Right ventricle myocardium inferior (tissue), 1 donor: ENCODE measurements around the gene TNFAIP8L3. TPM values are rescaled to one million over a fixed set of nuclear protein-coding genes. Genes with fewer than 3 reads are reported as not detected.

Experiments
- ATAC-seq: fragments of 200-7000 bp; cut with Tn5 transposase; one replicate; pipeline ENCODE4 v1.9.1; 2020; ENCODE audit warnings: mild to moderate bottlenecking, moderate library complexity
- DNase-seq: peaks from one replicate; pipeline ENCODE4 v3.0.0; 2021; ENCODE audit errors: missing footprints
- intact Hi-C: fragments of 100-400 bp; cut with DNase I; formaldehyde crosslinking; loops from one replicate; pipeline ENCODE4 v1.11.0; 2022
- total RNA-seq: library from RNA; stranded (reverse); fragmentation: NEBNext Ultra II Directional; extraction: Animal tissue kit (Norgen Biotek cat#: 25700); gene quantifications from one replicate; pipeline ENCODE4 v1.2.1, GENCODE V29; 2021
- donor health status: DM: no; HTN: yes; CAD: no; lungs with severe emphysema.

TNFAIP8L3 gene
- total RNA-seq, 1 donor from 2014 or later = 8.5 TPM

DNA sequence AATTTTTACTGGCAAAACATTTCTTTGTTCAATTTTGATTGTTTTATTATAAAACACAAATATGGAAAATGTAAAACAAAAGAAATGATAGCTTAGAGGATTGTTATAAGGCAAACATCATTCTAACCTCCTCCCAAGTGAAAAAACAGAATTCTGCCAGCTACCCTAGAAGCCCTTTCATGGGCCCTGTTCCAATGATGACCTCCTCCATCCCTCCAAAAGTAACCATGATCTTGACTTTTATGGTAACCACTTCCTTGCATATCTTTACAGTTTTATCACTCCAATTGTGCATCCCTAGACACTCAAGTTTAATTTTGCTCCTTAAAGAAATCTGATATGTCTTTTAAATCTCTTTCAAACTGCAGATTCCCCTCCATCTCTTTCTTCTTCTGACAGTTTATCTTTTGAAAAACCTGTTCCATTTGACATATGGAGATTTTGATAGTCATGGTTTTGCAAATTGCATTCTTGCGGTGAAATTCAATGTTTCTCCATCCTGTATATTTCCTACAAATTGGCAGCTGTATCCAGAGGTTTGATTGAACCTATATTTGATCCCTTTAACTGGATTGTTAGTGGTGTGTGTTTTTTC, 27.0 kb upstream of the TNFAIP8L3 start:
- intact Hi-C loops = no loop called here
- ATAC-seq (no peak), DNase-seq (no peak)

DNA sequence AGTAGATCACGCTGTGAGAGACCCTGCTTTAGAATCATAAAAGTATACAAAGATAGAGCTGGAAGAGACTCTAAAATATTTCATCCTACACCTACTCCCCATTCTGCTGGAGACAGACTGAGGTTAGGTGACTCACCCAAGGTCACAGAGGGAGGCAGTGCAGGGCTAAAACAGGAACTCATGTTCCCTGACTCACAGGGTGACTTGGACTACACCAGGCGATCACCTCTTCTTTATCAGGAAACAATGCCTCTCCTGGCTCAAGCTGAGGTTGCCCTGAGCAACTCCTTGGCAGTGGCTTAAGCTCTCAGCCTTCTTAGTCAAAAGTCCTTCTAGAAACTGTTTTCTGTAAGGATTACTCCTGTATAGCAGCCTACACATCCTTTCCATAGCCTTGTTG, 26.4 kb upstream of the TNFAIP8L3 start:
- DNase-seq (no peak), ATAC-seq (no peak)
- intact Hi-C loops = no loop called here

GRCh38 chr15:51119120-51119519, 24.4 kb upstream of the TNFAIP8L3 start:
- no peak for DNase-seq
- intact Hi-C loops = no loop called here
- no peak for ATAC-seq

GRCh38 chr15:51117270-51117669, 22.6 kb upstream of the TNFAIP8L3 start:
- ATAC-seq = no peak
- DNase-seq = no peak
- intact Hi-C loops = no loop called here

DNA sequence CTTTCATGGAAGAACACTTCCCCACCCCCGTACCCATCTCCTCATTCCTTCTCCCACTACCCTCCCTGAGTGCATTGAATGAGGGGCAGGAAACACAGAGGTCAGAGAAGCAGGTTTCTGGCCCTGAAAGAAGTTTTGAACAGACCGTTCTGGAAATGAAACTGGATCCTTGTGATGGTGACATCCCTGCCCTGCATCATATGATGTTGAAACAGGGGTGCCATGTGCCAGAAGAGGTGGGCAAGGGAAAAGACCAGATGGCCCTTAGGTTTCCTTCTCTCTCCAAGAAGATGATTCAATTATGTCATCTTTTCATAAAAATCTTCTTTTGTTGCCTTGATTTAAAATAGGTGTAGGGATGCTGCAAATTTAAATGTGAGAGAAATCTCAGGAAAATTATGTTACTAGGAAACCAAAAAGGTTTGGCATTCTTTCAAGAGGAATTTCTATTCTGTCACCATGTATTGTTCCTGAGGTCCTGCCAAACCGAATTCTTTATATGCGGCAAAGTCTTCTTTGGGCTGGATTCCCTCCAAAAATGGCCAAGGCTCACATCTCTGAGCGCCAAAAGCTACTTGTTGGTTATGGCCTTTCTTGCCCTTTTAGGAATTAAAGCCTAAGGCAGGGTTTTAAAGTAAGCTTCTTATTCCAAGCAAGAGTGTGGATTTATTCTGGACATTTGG, 19.9 kb upstream of the TNFAIP8L3 start:
- ATAC-seq = no peak
- intact Hi-C loops = no loop called here
- DNase-seq = no peak

GRCh38 chr15:51112078-51112477, 17.4 kb upstream of the TNFAIP8L3 start:
- DNase-seq (no peak), ATAC-seq (peak; percentile 63)
- intact Hi-C loops = no loop called here

DNA sequence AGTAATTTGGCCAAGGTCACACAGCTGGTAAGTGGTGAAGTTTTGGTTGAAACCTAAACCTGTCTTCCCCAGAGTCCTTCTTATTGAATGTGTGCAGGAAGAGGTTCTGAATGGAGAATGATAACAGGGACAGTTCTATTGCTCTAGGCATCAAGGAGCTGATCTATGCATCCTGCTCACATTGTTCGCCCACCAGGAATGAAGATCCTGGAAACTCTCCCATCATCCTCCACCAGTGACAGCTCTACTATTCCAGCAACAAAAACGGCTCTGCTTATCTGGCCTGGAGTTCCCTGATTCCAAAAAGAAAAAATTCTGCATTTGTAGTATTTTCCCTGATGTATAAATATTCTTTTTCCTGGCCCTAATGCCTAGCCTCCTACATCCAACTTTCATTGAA, 16.4 kb upstream of the TNFAIP8L3 start:
- DNase-seq = no peak
- ATAC-seq = no peak
- intact Hi-C loops = no loop called here

- DNase-seq (no peak), ATAC-seq (no peak)
- intact Hi-C loops = no loop called here
Measured at GRCh38 chr15:51110171-51110570, 15.5 kb upstream of the TNFAIP8L3 start.

DNA sequence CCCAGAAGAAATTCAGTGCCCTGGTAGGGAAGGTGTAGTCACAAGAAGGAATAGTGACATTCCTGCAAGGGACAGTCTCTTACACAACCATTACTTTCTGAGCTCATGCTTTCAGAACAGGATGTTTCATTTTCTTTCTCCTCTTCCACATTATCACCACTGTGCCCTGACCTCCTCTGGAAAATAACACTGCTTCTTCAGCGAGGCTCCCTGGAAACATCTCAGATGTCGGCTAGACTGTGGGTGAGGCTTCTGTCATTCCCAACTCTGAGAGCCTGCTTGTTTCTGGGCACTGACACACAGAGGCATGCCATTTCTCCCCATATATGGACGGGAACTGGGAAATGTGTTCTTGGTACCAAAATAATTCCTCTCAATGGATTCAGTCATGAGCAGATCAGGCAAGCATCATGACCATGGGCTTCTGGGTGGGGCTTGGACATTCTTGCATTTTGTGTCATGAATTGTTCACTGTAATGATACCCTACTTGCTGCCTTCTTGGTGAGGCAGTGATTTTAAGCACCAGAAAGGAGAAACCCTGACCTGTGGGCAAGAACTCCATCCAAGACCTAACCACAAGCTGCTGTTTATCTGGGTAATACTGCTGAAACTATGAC, 14.3 kb upstream of the TNFAIP8L3 start:
- DNase-seq = no peak
- ATAC-seq = peak; percentile 26
- intact Hi-C loops = no loop called here

GRCh38 chr15:51107612-51108011, 12.9 kb upstream of the TNFAIP8L3 start:
- intact Hi-C loops = no loop called here
- DNase-seq (no peak), ATAC-seq (no peak)

GRCh38 chr15:51106481-51106880, 11.8 kb upstream of the TNFAIP8L3 start:
- DNase-seq = no peak

DNA sequence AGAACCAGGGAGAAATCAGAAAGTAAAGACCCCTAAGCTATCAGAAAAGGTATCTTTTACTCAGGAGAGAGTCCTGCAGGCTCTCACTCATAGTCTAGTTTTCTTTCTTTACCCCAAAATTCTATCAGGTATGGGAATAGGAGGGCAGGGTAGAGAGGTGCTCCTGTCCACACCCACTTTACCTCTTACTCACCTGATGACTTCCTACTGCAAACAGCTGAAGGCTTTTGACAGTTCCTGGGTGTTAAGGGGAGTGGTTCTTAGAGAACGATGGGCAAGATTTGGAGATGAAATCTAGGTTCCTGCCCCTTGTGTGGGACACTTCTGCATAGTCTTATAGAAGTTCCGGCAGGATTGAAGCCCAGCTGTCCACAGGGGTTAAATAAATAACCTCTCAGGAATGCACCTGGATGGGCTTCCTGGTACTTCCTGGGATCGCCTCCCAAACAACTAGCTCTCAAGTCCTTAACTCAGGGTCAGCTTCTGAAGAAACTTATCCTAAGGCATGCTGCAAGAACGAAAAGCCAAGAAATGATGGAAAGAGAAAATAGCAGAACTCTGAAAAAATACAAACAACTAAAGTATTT, 10.8 kb upstream of the TNFAIP8L3 start:
- DNase-seq = no peak
- intact Hi-C loops = no loop called here
- no peak for ATAC-seq

More at GRCh38 chr15:51106481-51106880, 11.8 kb upstream of the TNFAIP8L3 start:
- no peak for ATAC-seq
- intact Hi-C loops = no loop called here

DNA sequence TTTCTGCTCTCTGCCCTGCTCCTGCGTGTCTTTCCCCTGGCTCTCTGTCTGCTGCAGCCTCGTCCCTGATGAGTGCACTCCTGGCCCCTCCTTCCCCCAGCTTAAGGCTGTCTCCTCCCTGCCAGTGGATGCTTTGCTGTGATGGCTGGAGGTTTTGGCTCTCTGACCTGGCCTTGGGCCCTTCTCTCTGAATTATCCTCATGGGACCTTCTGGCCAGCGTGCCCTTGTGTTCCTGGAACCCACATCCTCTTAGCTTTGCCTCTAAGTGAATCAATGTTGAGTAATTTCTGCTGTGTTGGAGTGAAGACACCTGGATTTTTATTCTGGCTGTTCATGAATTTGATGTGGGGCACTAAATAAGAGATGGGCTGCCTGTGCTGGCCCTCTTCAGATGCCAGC, 9.8 kb upstream of the TNFAIP8L3 start:
- ATAC-seq (peak; percentile 92), DNase-seq (peak; percentile 75)
- intact Hi-C loops = no loop called here

DNA sequence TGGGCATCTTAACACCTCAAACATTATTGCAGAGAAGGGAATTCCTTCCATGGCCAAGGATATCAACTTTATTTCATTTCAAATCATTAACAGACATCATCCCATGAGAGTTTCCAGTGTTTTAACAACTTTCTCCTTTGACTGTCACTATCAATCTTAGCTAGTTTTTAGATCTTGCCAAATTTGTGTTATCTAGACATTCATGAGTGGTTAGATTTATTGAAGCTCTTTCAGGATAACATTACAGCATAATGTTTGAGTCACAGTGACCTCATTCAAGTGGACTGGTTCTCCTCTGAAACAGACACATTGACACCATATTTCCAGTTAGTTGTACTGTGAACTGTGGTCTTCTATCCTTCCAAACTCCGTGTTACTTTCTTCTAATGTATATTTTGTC, 8.6 kb upstream of the TNFAIP8L3 start:
- intact Hi-C loops = no loop called here
- ATAC-seq = no peak
- DNase-seq = no peak

- no peak for ATAC-seq
- intact Hi-C loops = no loop called here
- no peak for DNase-seq
Measured at GRCh38 chr15:51100785-51101489, 6.2 kb upstream of the TNFAIP8L3 start.

- intact Hi-C loops = no loop called here
Measured at GRCh38 chr15:51099185-51099584, 4.5 kb upstream of the TNFAIP8L3 start.

GRCh38 chr15:51098331-51098619, 3.6 kb upstream of the TNFAIP8L3 start:
- no peak for DNase-seq
- no peak for ATAC-seq
- intact Hi-C loops = no loop called here

More at GRCh38 chr15:51099185-51099584, 4.5 kb upstream of the TNFAIP8L3 start:
- no peak for ATAC-seq
- DNase-seq = no peak

DNA sequence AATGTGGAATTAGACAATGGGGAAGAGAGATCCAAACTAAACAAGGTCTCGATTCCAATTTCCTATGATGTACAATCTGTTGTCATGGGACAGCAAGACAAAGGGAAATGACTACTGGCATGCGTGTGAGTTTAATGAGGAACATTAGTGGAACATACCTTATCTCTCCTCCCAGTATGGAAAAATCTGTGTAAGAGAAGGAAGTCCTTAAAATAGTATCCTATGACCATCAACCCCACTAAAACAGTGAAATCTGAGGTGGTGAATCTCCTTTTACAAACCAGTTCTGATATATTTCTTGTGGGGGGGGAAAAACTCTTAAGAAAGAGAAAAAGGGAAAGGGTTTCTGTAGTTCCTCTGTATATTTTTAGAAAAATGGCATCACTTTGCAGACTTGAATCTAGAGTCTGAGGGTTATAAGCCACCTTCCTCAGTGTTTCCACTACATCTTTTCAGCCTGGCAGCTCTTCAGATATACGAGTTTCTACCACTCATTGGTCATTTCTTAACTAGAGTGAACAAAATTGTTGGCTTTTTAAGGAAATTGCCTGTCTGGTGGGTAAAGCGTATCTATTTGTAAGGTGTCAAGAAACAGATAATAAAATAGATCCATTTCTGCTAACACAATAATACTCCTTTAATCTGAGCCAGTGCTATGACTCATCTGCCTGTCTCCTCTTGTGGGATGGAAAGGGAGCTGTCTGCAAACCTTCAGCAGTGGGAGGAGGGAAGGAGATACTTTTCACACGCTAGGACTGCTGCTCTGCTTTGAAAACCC, 3.0 kb upstream of the TNFAIP8L3 start:
- intact Hi-C loops = no loop called here
- ATAC-seq (no peak), DNase-seq (no peak)

DNA sequence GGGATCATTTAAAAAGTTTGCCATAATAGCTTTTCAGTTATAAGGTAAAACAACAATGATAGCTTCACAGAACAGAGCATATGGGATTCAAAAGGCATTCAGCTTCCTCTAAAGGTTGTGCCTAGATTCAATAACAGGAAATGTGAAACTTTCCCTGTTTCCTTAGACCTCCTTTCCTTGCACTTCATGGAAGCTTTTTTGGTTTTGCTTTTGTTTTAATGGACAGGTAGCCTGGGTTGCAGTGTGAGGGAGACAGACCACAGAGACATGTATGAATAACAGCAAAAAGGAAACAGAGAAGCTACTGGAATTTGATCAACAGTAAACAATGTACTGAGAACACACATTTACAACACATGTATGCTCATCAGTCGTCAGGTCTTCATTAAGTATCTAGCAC, 2.3 kb upstream of the TNFAIP8L3 start:
- no peak for ATAC-seq

More for the DNA sequence above, 2.3 kb upstream of the TNFAIP8L3 start:
- no peak for DNase-seq
- intact Hi-C loops = no loop called here
